Sigmoid colon (tissue), 7 donors: ENCODE measurements around the gene SLC35B1. TPM values are rescaled to one million over a fixed set of nuclear protein-coding genes. Genes with fewer than 3 reads are reported as not detected.

Source experiments
- DNase-seq: peaks from one replicate; pipeline ENCODE4 v3.0.0-alpha.2; 2019
- H3K27ac ChIP-seq, 4 donors: fragments of 200-600 bp; sonication (generic); one replicate each; pipeline ENCODE4 v1.5.1; 2016 to 2019; ENCODE audit warnings: mild to moderate bottlenecking in 1 of 4
- H3K27me3 ChIP-seq, 3 donors: fragments of 200-600 bp; sonication (generic); one replicate each; pipeline ENCODE4 v1.5.1; 2019; ENCODE audit warnings: mild to moderate bottlenecking in 1 of 3
- H3K36me3 ChIP-seq, 4 donors: fragments of 200-600 bp; sonication (generic); one replicate each; pipeline ENCODE4 v1.5.1; 2016 to 2019
- H3K4me1 ChIP-seq, 4 donors: fragments of 200-600 bp; sonication (generic); one replicate each; pipeline ENCODE4 v1.5.1; 2017 to 2019
- H3K4me3 ChIP-seq, 4 donors: fragments of 200-600 bp; sonication (generic); one replicate each; pipeline ENCODE4 v1.5.1; 2017 to 2019; ENCODE audit warnings: mild to moderate bottlenecking in 2 of 4, moderate library complexity in 1 of 4
- H3K9me3 ChIP-seq, 4 donors: fragments of 200-600 bp in 3 of 4; sonication (generic) in 3 of 4; one replicate each; pipeline versions ENCODE4 v1.5.1 to v1.6.1; 2013 to 2019
- CTCF ChIP-seq, 4 experiments: fragments of 450-650 bp in 3 of 4; fragments of 200-600 bp in 1 of 4; IDR thresholded peaks; one replicate each; pipeline ENCODE4 v1.5.1; 2016 to 2019; ENCODE audit warnings: antibody characterized with exemption in 4 of 4, mild to moderate bottlenecking in 3 of 4, moderate library complexity in 2 of 4
- EP300 ChIP-seq, 4 donors: sonication (generic); formaldehyde crosslinking; IDR thresholded peaks; one replicate each; pipeline ENCODE4 v1.6.1; 2017; ENCODE audit warnings: antibody characterized with exemption in 4 of 4
- POLR2A ChIP-seq, 2 donors: fragments of 450-650 bp; IDR thresholded peaks; one replicate each; pipeline ENCODE4 v1.6.1; 2016; ENCODE audit warnings: antibody characterized with exemption in 2 of 2, mild to moderate bottlenecking in 2 of 2, moderate library complexity in 2 of 2
- POLR2AphosphoS5 ChIP-seq, 4 donors: sonication (generic); formaldehyde crosslinking; IDR thresholded peaks; one replicate each; pipeline ENCODE4 v1.6.1; 2017; ENCODE audit warnings: antibody characterized with exemption in 4 of 4
- WGBS, 2 donors: extraction: QIAGEN DNeasy Blood & Tissue Kit; methylation state at CpG; one replicate each; pipeline ENCODE4 v1.1.7; 2013; 5-methylcytosine and 5-hydroxymethylcytosine counted together
- intact Hi-C: fragments of 100-400 bp; cut with DNase I; formaldehyde crosslinking; loops from one replicate; pipeline ENCODE4 v1.15.1; 2023
- polyA plus RNA-seq, 3 donors: library from polyadenylated mRNA; stranded (reverse); fragments of 200-250 nt; gene quantifications; one replicate each; pipeline ENCODE4 v1.2.3, GENCODE V29; 2013
- total RNA-seq, 4 donors: library from RNA; depleted of rRNA; stranded (reverse); fragments of >200 nt; gene quantifications; one replicate each; pipeline ENCODE4 v1.1.0, GENCODE V29; 2016
- donor health status: healthy with polysubstance abuse.
- donor health status: Bipolar disorder and iron deficiency.
- donor health status: healthy.

The SLC35B1 gene
- total and polyA plus RNA-seq, 7 donors: 13.0 to 59.7 (median 24.0) TPM

- Histone ChIP-seq H3K36me3 (no peaks in the 10 kb centered on the region), H3K4me3 (no peak overlapping the region), H3K27me3 (no peaks in the 10 kb centered on the region), H3K9me3 (no peaks in the 10 kb centered on the region), H3K4me1 (peaks cover 0 to 28% (median 3%) of the 10 kb centered on the region in 4 donors), H3K27ac (no peak overlapping the region)
- WGBS, 2 donors: 50 to 86% methylated on average over 7 of the region's 7 CpGs
- intact Hi-C loops: no loop called here
- TF ChIP-seq POLR2AphosphoS5 (IDR thresholded peaks at IDR 0.05): no peak
- DNase-seq: no peak
Measured at GRCh38 chr17:49748791-49749190, 41.0 kb upstream of the SLC35B1 start.

GRCh38 chr17:49748223-49748622, 40.5 kb upstream of the SLC35B1 start:
- no peak overlapping the region for H3K27ac ChIP-seq

GRCh38 chr17:49747632-49748031, 39.9 kb upstream of the SLC35B1 start:
- 52 to 88% methylated on average over 1 of the region's 1 CpG for WGBS, 2 donors
- peak overlapping the region in 1 of 4 donors; percentile 10 for H3K27ac ChIP-seq
- intact Hi-C loops: no loop called here
- no peak for TF ChIP-seq EP300 (IDR thresholded peaks at IDR 0.05)
- TF ChIP-seq POLR2AphosphoS5 (IDR thresholded peaks at IDR 0.05): no peak
- TF ChIP-seq POLR2A (IDR thresholded peaks at IDR 0.05): no peak
- TF ChIP-seq CTCF (IDR thresholded peaks at IDR 0.05): no peak
- H3K9me3 ChIP-seq: no peaks in the 10 kb centered on the region
- H3K36me3 ChIP-seq: no peaks in the 10 kb centered on the region
- H3K4me3 ChIP-seq: no peak overlapping the region
- no peak for DNase-seq
- H3K4me1 ChIP-seq: peaks cover 0 to 37% (median 13%) of the 10 kb centered on the region in 4 donors
- H3K27me3 ChIP-seq: no peaks in the 10 kb centered on the region

More at GRCh38 chr17:49748223-49748622, 40.5 kb upstream of the SLC35B1 start:
- H3K27me3 ChIP-seq: no peaks in the 10 kb centered on the region
- no peak for DNase-seq
- no peaks in the 10 kb centered on the region for H3K36me3 ChIP-seq
- peaks cover 0 to 31% (median 7%) of the 10 kb centered on the region in 4 donors for H3K4me1 ChIP-seq
- no peak for TF ChIP-seq CTCF (IDR thresholded peaks at IDR 0.05)
- no peak for TF ChIP-seq EP300 (IDR thresholded peaks at IDR 0.05)
- TF ChIP-seq POLR2AphosphoS5 (IDR thresholded peaks at IDR 0.05): no peak
- TF ChIP-seq POLR2A (IDR thresholded peaks at IDR 0.05): no peak
- no peak overlapping the region for H3K4me3 ChIP-seq
- intact Hi-C loops: no loop called here
- no peaks in the 10 kb centered on the region for H3K9me3 ChIP-seq
- 59 to 81% methylated on average over 3 of the region's 3 CpGs for WGBS, 2 donors

GRCh38 chr17:49746791-49747490, 39.2 kb upstream of the SLC35B1 start:
- no peak for DNase-seq
- TF ChIP-seq POLR2AphosphoS5 (IDR thresholded peaks at IDR 0.05): no peak
- no peak for TF ChIP-seq EP300 (IDR thresholded peaks at IDR 0.05)
- no peak for TF ChIP-seq CTCF (IDR thresholded peaks at IDR 0.05)
- TF ChIP-seq POLR2A (IDR thresholded peaks at IDR 0.05): no peak
- no peaks in the 10 kb centered on the region for H3K9me3 ChIP-seq
- WGBS, 2 donors: 47 to 79% methylated on average over 5 of the region's 5 CpGs
- H3K4me3 ChIP-seq: no peak overlapping the region
- H3K27me3 ChIP-seq: no peaks in the 10 kb centered on the region
- H3K4me1 ChIP-seq: peaks cover 0 to 40% (median 20%) of the 10 kb centered on the region in 4 donors
- intact Hi-C loops: no loop called here
- H3K36me3 ChIP-seq: no peaks in the 10 kb centered on the region
- H3K27ac ChIP-seq: peak overlapping the region in 2 of 4 donors; percentile 10 to 31

- whole genome bisulfite sequencing, 2 donors: 75 to 85% methylated on average over 1 of the region's 1 CpG
- DNase-seq: no peak
- intact Hi-C loops: no loop called here
- Histone ChIP-seq H3K4me3 (no peak overlapping the region), H3K4me1 (peaks cover 0 to 53% (median 35%) of the 10 kb centered on the region in 4 donors), H3K36me3 (no peaks in the 10 kb centered on the region), H3K27me3 (no peaks in the 10 kb centered on the region), H3K27ac (peak overlapping the region in 1 of 4 donors; percentile 7), H3K9me3 (no peaks in the 10 kb centered on the region)
- TF ChIP-seq CTCF (IDR thresholded peaks at IDR 0.05) (no peak), EP300 (IDR thresholded peaks at IDR 0.05) (no peak), POLR2AphosphoS5 (IDR thresholded peaks at IDR 0.05) (no peak), POLR2A (IDR thresholded peaks at IDR 0.05) (no peak)
Measured at GRCh38 chr17:49745175-49746139, 37.7 kb upstream of the SLC35B1 start.
